ENCODE measurements around the gene SHB.

The SHB gene

GRCh38 chr9:38032266-38033110 is 36.5 kb downstream of the SHB start:
- Histone ChIP-seq H3K9ac (ENCODE audit: low read depth in 1 of 2, low read length in 2 of 2) (peak overlapping the region; percentile 32 to 44), H3K36me3 (ENCODE audit: control insufficient read depth in 1 of 2, insufficient read depth in 2 of 2, low read length in 2 of 2) (no peaks in the 10 kb centered on the region), H3K27me3 (ENCODE audit: control insufficient read depth in 1 of 2, insufficient read depth in 2 of 2, low read length in 2 of 2) (no peaks in the 10 kb centered on the region), H3K9me3 (ENCODE audit: control insufficient read depth in 1 of 2, low read length in 2 of 2) (no peaks in the 10 kb centered on the region), H3K4me1 (ENCODE audit: control insufficient read depth in 1 of 2, insufficient read depth in 2 of 2, low read length in 2 of 2) (peaks cover 37 to 38% of the 10 kb centered on the region in 2 donors), H3K27ac (ENCODE audit: low read depth, low read length) (peak overlapping the region; percentile 71), H3K4me3 (ENCODE audit: low read depth in 1 of 2, low read length in 2 of 2) (peak overlapping the region; percentile 19 to 43)

- no peaks in the 10 kb centered on the region for H3K36me3 ChIP-seq (ENCODE audit: control insufficient read depth in 1 of 2, insufficient read depth in 2 of 2, low read length in 2 of 2)
- peak overlapping the region; percentile 6 to 19 for H3K4me3 ChIP-seq (ENCODE audit: low read depth in 1 of 2, low read length in 2 of 2)
- H3K9ac ChIP-seq (ENCODE audit: low read depth in 1 of 2, low read length in 2 of 2) = peak overlapping the region in 1 of 2 donors; percentile 22
- peak overlapping the region; percentile 71 for H3K27ac ChIP-seq (ENCODE audit: low read depth, low read length)
- no peaks in the 10 kb centered on the region for H3K9me3 ChIP-seq (ENCODE audit: control insufficient read depth in 1 of 2, low read length in 2 of 2)
- peaks cover 46 to 47% of the 10 kb centered on the region in 2 donors for H3K4me1 ChIP-seq (ENCODE audit: control insufficient read depth in 1 of 2, insufficient read depth in 2 of 2, low read length in 2 of 2)
- H3K27me3 ChIP-seq (ENCODE audit: control insufficient read depth in 1 of 2, insufficient read depth in 2 of 2, low read length in 2 of 2) = no peaks in the 10 kb centered on the region
Measured at GRCh38 chr9:38031594-38031993, 37.4 kb downstream of the SHB start.

DNA sequence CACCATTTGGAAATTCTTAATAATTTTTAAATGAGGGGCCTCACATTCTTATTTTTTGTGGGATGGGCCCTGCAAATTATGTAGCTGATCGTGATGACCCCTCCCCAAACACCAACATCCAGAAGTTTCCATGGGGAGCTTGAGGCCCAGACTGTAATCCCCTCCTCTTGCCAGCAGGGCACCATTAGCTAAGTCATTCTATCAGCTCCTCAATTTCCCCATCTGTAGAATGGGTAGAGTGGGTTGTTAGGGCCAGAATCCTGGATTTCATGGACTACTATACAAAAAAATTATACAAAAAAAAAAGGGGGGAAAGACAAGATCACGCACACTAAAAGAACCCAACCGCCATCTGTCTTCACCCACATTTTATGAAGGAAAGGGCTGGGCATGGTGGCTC is 38.4 kb downstream of the SHB start:
- H3K27ac ChIP-seq (ENCODE audit: low read depth, low read length) = no peak overlapping the region
- no peaks in the 10 kb centered on the region for H3K27me3 ChIP-seq (ENCODE audit: control insufficient read depth in 1 of 2, insufficient read depth in 2 of 2, low read length in 2 of 2)
- no peak overlapping the region for H3K9ac ChIP-seq (ENCODE audit: low read depth in 1 of 2, low read length in 2 of 2)
- no peak overlapping the region for H3K4me3 ChIP-seq (ENCODE audit: low read depth in 1 of 2, low read length in 2 of 2)
- no peaks in the 10 kb centered on the region for H3K36me3 ChIP-seq (ENCODE audit: control insufficient read depth in 1 of 2, insufficient read depth in 2 of 2, low read length in 2 of 2)
- peaks cover 55 to 56% of the 10 kb centered on the region in 2 donors for H3K4me1 ChIP-seq (ENCODE audit: control insufficient read depth in 1 of 2, insufficient read depth in 2 of 2, low read length in 2 of 2)
- H3K9me3 ChIP-seq (ENCODE audit: control insufficient read depth in 1 of 2, low read length in 2 of 2) = no peaks in the 10 kb centered on the region

DNA sequence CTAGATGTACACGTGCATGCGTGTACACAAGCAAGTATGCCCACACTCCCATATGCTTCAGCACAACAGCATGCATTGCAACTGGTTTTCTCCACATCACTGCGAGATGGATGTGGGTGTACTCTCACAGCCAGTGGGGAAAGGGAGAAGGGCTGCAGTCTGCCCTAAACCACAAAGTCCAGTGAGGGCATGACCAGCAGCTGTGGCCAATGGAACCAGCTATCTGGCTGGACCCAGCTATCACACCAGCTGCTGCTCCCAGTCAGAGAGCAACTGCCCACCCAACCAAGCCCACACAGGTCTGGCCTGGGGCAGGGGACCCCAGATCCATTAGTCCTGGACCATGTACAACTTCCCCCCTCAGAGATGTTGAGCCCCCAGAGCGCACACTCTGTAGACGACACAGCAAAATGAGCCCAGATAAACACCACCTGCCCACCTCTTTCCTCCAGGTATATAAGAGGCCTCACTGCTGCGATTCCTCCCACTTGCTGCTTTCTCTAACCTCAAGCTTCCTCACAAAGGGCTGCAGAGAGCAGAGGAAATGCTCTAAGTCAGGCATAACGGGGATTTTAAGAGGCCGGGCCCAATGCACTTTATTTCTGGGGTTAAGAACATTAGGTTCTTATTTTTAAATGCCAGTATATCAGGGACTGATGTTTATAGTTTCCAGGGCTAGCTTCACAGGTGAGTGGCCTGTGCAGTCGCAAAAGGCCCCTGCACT is 39.0 kb downstream of the SHB start:
- Histone ChIP-seq H3K9me3 (ENCODE audit: control insufficient read depth in 1 of 2, low read length in 2 of 2) (no peaks in the 10 kb centered on the region), H3K4me3 (ENCODE audit: low read depth in 1 of 2, low read length in 2 of 2) (no peak overlapping the region), H3K27ac (ENCODE audit: low read depth, low read length) (no peak overlapping the region), H3K4me1 (ENCODE audit: control insufficient read depth in 1 of 2, insufficient read depth in 2 of 2, low read length in 2 of 2) (peaks cover 57 to 61% of the 10 kb centered on the region in 2 donors), H3K27me3 (ENCODE audit: control insufficient read depth in 1 of 2, insufficient read depth in 2 of 2, low read length in 2 of 2) (no peaks in the 10 kb centered on the region), H3K9ac (ENCODE audit: low read depth in 1 of 2, low read length in 2 of 2) (no peak overlapping the region), H3K36me3 (ENCODE audit: control insufficient read depth in 1 of 2, insufficient read depth in 2 of 2, low read length in 2 of 2) (no peaks in the 10 kb centered on the region)

DNA sequence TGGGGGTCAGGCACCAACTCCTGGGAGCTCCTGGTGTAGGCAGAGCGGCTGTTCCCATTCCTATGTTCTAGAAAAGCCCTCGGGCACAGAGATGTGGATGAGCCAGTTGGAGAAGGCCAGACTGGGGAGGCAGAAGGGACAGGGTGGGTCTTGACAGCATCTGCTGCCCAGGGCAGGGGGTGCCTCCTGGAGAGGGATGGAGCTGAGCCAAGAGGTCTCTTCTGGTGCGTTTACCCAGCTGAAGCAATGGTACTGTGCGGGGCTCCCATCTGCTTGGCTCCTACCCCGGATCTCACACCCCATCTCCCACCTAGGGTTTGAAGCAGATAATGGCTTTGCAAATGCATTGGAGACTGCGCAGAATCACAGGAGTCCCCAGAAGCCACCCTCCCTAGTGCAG is 41.3 kb downstream of the SHB start:
- Histone ChIP-seq H3K9ac (ENCODE audit: low read depth in 1 of 2, low read length in 2 of 2) (no peak overlapping the region), H3K4me1 (ENCODE audit: control insufficient read depth in 1 of 2, insufficient read depth in 2 of 2, low read length in 2 of 2) (peaks cover 62 to 64% of the 10 kb centered on the region in 2 donors)

DNA sequence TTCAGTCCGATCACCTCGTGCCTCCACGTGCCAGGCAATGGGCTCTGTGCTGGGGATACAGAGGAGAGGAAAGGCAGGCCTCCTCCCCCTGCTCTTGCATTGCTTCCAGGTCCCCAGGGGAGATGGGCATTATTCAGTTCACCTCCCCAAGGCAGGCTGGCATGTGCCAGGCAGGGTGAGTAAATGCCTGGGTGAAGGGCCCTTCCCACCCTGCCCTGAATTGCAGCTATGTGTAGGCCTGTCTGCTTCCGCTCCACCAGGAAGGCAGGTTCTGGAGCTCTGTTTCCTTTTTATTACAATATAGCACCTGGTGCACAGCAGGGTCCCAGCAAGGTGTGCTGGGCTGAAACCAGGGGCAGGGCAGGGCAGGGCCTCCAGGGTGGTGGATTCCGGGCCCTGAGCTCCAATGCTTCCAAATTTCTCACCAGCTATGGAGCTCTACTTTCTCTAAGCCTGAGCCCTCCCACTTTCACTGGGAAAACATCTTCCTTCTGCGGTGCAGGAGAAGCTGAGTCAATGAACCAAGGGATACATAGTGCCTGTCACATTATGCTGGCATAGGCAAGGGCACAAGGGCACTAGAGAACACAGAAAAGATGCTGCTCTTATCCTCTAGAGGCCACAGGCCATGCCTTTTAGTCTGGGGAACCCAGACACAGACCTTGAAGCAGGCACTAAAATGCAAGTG is 42.0 kb downstream of the SHB start:
- H3K9ac ChIP-seq (ENCODE audit: low read depth in 1 of 2, low read length in 2 of 2) = peak overlapping the region in 1 of 2 donors; percentile 1

More for the DNA sequence above, 41.3 kb downstream of the SHB start:
- no peaks in the 10 kb centered on the region for H3K9me3 ChIP-seq (ENCODE audit: control insufficient read depth in 1 of 2, low read length in 2 of 2)
- no peak overlapping the region for H3K27ac ChIP-seq (ENCODE audit: low read depth, low read length)
- no peak overlapping the region for H3K4me3 ChIP-seq (ENCODE audit: low read depth in 1 of 2, low read length in 2 of 2)
- H3K36me3 ChIP-seq (ENCODE audit: control insufficient read depth in 1 of 2, insufficient read depth in 2 of 2, low read length in 2 of 2) = no peaks in the 10 kb centered on the region
- no peaks in the 10 kb centered on the region for H3K27me3 ChIP-seq (ENCODE audit: control insufficient read depth in 1 of 2, insufficient read depth in 2 of 2, low read length in 2 of 2)

DNA sequence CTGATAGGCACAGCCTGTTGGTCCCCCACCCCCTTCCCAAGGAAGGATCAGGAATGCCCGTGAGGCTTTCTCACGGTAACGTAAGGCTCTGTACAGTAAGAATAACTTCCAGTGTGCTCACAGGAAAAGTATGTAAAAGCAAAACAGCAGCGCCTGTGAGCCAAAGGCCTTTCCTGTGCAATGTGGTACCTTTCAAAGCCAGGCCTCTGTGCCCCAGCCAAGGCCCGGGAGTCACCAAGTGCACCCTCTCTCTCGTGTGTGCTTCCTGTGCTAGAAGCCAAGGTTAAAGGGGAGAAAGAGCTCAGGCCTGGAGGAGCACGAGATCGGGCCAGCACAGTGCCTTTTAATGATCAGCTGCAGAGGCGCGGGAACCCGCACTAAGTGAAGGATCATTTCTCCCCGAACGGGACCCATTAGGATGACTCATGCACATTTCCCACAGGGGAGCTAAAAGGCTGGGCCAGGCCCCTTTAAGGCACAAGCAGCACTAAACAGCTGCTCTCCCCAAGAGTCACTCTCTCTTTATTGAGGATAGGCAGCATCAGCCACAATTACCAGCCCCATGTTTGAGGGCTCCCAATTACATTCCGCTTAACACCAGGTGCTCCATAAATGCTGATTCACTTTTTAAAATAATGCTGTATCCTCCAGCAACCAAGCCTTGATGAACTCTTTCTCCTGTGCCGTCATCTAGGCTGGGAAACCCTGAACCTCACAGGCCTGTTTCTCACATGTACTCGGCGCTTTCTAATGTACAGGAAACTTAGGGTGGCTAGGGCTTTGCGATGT is 42.8 kb downstream of the SHB start:
- Histone ChIP-seq H3K4me1 (ENCODE audit: control insufficient read depth in 1 of 2, insufficient read depth in 2 of 2, low read length in 2 of 2) (peaks cover 48 to 49% of the 10 kb centered on the region in 2 donors), H3K9ac (ENCODE audit: low read depth in 1 of 2, low read length in 2 of 2) (peak overlapping the region in 1 of 2 donors; percentile 1)

More for the DNA sequence above, 42.0 kb downstream of the SHB start:
- Histone ChIP-seq H3K4me3 (ENCODE audit: low read depth in 1 of 2, low read length in 2 of 2) (no peak overlapping the region), H3K9me3 (ENCODE audit: control insufficient read depth in 1 of 2, low read length in 2 of 2) (no peaks in the 10 kb centered on the region), H3K27me3 (ENCODE audit: control insufficient read depth in 1 of 2, insufficient read depth in 2 of 2, low read length in 2 of 2) (no peaks in the 10 kb centered on the region), H3K27ac (ENCODE audit: low read depth, low read length) (no peak overlapping the region), H3K4me1 (ENCODE audit: control insufficient read depth in 1 of 2, insufficient read depth in 2 of 2, low read length in 2 of 2) (peaks cover 56 to 57% of the 10 kb centered on the region in 2 donors), H3K36me3 (ENCODE audit: control insufficient read depth in 1 of 2, insufficient read depth in 2 of 2, low read length in 2 of 2) (no peaks in the 10 kb centered on the region)

GRCh38 chr9:38025166-38025565 is 43.9 kb downstream of the SHB start:
- Histone ChIP-seq H3K27me3 (ENCODE audit: control insufficient read depth in 1 of 2, insufficient read depth in 2 of 2, low read length in 2 of 2) (no peaks in the 10 kb centered on the region), H3K9ac (ENCODE audit: low read depth in 1 of 2, low read length in 2 of 2) (no peak overlapping the region)

More for the DNA sequence above, 42.8 kb downstream of the SHB start:
- no peaks in the 10 kb centered on the region for H3K36me3 ChIP-seq (ENCODE audit: control insufficient read depth in 1 of 2, insufficient read depth in 2 of 2, low read length in 2 of 2)
- no peak overlapping the region for H3K4me3 ChIP-seq (ENCODE audit: low read depth in 1 of 2, low read length in 2 of 2)
- no peak overlapping the region for H3K27ac ChIP-seq (ENCODE audit: low read depth, low read length)
- H3K9me3 ChIP-seq (ENCODE audit: control insufficient read depth in 1 of 2, low read length in 2 of 2) = no peaks in the 10 kb centered on the region
- no peaks in the 10 kb centered on the region for H3K27me3 ChIP-seq (ENCODE audit: control insufficient read depth in 1 of 2, insufficient read depth in 2 of 2, low read length in 2 of 2)

GRCh38 chr9:38024036-38024681 is 44.9 kb downstream of the SHB start:
- H3K9ac ChIP-seq (ENCODE audit: low read depth in 1 of 2, low read length in 2 of 2) = no peak overlapping the region
- no peak overlapping the region for H3K27ac ChIP-seq (ENCODE audit: low read depth, low read length)
- H3K27me3 ChIP-seq (ENCODE audit: control insufficient read depth in 1 of 2, insufficient read depth in 2 of 2, low read length in 2 of 2) = no peaks in the 10 kb centered on the region
- H3K4me1 ChIP-seq (ENCODE audit: control insufficient read depth in 1 of 2, insufficient read depth in 2 of 2, low read length in 2 of 2) = peaks cover 47 to 57% of the 10 kb centered on the region in 2 donors
- H3K9me3 ChIP-seq (ENCODE audit: control insufficient read depth in 1 of 2, low read length in 2 of 2) = no peaks in the 10 kb centered on the region
- no peak overlapping the region for H3K4me3 ChIP-seq (ENCODE audit: low read depth in 1 of 2, low read length in 2 of 2)
- H3K36me3 ChIP-seq (ENCODE audit: control insufficient read depth in 1 of 2, insufficient read depth in 2 of 2, low read length in 2 of 2) = no peaks in the 10 kb centered on the region

More at GRCh38 chr9:38025166-38025565, 43.9 kb downstream of the SHB start:
- Histone ChIP-seq H3K27ac (ENCODE audit: low read depth, low read length) (no peak overlapping the region), H3K4me1 (ENCODE audit: control insufficient read depth in 1 of 2, insufficient read depth in 2 of 2, low read length in 2 of 2) (peaks cover 46 to 51% of the 10 kb centered on the region in 2 donors), H3K4me3 (ENCODE audit: low read depth in 1 of 2, low read length in 2 of 2) (no peak overlapping the region), H3K9me3 (ENCODE audit: control insufficient read depth in 1 of 2, low read length in 2 of 2) (no peaks in the 10 kb centered on the region), H3K36me3 (ENCODE audit: control insufficient read depth in 1 of 2, insufficient read depth in 2 of 2, low read length in 2 of 2) (no peaks in the 10 kb centered on the region)
